22Rv1 (cell line): ENCODE measurements around the gene ZNF804A.

ENCODE experiments used
- H3K27ac ChIP-seq: fragments of 450-650 bp; 2 replicates; pipeline ENCODE4 v1.5.1; 2017
- ZFX ChIP-seq: fragments of 450-650 bp; IDR thresholded peaks from 2 replicates; pipeline ENCODE4 v1.6.1; 2017; ENCODE audit warnings: antibody characterized with exemption, borderline replicate concordance
- TF ChIP-seq, protein P1 (sequence below): fragments of 450-650 bp; IDR thresholded peaks from 2 replicates; pipeline ENCODE4 v1.5.1; 2017; ENCODE audit warnings: mild to moderate bottlenecking

The ZNF804A gene

GRCh38 chr2:184598316-184599053, at the start of gene ZNF804A:
Gene ZNF804A (plus strand): TSS chr2:184598529. CDS start chr2:184598960, 431 bp downstream.
- no peak within 1 kb of the TSS for H3K27ac ChIP-seq
- TF ChIP-seq, protein P1, sequence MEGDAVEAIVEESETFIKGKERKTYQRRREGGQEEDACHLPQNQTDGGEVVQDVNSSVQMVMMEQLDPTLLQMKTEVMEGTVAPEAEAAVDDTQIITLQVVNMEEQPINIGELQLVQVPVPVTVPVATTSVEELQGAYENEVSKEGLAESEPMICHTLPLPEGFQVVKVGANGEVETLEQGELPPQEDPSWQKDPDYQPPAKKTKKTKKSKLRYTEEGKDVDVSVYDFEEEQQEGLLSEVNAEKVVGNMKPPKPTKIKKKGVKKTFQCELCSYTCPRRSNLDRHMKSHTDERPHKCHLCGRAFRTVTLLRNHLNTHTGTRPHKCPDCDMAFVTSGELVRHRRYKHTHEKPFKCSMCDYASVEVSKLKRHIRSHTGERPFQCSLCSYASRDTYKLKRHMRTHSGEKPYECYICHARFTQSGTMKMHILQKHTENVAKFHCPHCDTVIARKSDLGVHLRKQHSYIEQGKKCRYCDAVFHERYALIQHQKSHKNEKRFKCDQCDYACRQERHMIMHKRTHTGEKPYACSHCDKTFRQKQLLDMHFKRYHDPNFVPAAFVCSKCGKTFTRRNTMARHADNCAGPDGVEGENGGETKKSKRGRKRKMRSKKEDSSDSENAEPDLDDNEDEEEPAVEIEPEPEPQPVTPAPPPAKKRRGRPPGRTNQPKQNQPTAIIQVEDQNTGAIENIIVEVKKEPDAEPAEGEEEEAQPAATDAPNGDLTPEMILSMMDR, result no peak
- no peak for TF ChIP-seq ZFX

DNA sequence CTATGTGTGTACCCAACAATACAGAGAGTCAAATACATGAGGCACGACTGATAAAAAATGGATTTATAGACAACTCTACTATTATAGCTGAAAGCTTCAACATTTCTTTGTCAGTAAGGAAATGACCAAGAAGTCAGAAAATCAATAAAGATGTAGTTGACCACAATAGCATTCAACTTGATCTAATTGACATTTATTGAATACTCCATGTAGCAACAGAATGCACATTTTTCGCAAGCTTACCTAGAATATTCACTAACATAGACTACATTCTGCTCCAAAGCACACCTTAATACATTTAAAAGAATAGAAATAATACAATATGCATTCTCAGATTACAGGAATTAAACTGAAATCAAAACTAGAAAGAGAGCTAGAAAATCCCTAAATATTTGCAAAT, 49.2 kb upstream of the ZNF804A start:
- no peak for TF ChIP-seq ZFX
- TF ChIP-seq, protein P1, result no peak

DNA sequence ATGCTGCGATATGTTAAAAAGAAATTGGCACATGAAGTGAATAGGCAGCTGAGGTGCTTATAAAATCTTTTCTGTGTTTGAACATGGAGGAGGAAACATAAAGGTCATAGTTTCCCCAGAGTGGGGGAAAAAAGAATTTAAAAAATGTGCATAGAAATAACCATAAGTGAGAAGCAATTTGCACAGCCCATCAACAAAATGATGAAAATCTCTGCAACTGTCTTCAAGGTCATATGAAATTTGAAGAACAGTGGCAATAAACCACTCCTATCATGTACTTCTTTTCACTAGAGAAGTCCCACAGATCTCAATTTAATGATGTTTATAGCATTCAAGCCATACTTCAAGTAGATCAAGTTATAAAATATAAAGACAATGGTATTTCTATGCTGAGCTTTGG, 46.7 kb upstream of the ZNF804A start:
- TF ChIP-seq ZFX, result no peak
- TF ChIP-seq, protein P1, result no peak
- no peak overlapping the region for H3K27ac ChIP-seq

More for the DNA sequence above, 49.2 kb upstream of the ZNF804A start:
- no peak overlapping the region for H3K27ac ChIP-seq

- no peak overlapping the region for H3K27ac ChIP-seq
- TF ChIP-seq, protein P1, result no peak
- no peak for TF ChIP-seq ZFX
These were observed 43.6 kb upstream of the ZNF804A start for GRCh38 chr2:184554736-184555135.

DNA sequence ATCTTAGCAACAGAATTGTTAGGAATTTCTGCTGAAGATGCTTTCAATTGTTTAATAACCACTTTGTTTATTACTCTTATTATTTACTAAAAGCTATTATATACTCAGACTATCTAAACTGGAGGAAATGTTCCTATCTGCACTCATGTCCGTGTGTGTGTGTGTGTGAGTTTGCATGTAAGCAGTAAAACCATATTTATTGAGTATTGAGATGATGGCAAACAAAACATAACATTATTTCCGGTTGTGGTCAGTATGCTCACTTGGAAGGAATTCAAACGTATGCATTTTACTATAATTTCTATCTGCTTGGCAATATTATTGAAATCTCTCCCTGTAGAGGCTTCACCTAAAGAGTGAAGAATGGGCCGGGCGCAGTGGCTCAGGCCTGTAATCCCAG, 43.0 kb upstream of the ZNF804A start:
- H3K27ac ChIP-seq, result no peak overlapping the region
- TF ChIP-seq, protein P1, result no peak
- no peak for TF ChIP-seq ZFX

DNA sequence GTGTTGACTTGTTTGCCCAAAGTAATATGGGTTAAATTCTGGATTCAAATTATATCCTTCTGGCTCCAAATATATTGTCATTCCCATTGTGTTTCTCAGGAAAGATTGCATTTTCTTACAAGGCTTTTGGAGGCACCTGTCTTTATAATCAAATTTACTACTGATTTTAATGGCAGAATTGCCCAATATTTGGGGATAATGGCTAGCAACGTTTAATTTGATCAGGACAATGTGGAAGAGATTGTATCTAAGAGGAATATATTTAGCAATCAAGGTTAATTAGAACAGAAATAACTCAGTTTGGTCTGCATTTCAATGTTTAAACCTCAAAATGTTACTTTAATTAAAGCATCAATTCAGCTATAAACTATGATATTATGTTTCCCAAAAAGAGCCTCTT, 41.7 kb upstream of the ZNF804A start:
- TF ChIP-seq ZFX, result no peak
- TF ChIP-seq, protein P1, result no peak
- no peak overlapping the region for H3K27ac ChIP-seq

DNA sequence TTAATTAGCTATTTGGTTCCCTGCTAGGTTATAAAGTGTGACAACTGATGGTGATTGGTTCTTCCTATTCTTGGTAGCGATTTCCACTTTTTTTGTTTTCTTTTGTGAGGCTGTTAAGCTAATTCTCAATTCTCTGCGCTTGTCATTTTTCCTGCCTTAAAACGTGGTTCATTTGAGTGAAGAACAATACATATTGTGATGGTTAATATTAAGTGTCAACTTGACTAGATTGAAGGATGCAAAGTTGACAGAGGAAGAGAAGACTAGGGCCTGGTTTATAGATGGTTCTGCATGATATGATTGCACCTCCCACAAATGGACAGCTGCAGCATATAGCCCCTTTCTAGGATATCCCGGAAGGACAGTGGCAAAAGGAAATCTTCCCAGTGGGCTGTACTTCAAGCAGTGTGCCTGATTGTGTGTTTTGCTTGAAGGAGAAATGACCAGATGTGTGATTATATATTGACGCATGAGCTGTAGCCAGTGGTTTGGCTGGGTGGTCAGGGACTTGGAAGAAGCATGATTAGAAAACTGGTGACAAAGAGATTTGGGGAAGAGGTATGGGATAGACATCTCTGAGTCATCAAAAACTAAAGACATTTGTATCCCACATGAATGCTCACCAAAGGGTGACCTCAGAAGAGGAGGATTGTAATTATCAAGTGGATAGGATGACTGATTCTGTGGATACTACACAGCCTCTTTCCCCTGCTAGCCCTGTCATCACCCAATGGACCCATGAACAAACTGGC, 39.4 kb upstream of the ZNF804A start:
- TF ChIP-seq ZFX, result no peak
- TF ChIP-seq, protein P1, result no peak
- no peak overlapping the region for H3K27ac ChIP-seq
